DND-41 (cell line): ENCODE measurements around the gene XIRP2.

Source experiments
- ATAC-seq: fragments of 200-7000 bp; cut with Tn5 transposase; 3 replicates; pipeline ENCODE4 v1.9.1; 2021; ENCODE audit warnings: low read depth; ENCODE audit not compliant: insufficient read depth
- DNase-seq: peaks from one replicate; pipeline ENCODE4 v3.0.0-alpha.2; 2020
- H2AFZ ChIP-seq: 2 replicates; pipeline ENCODE4 v1.6.0; 2012; ENCODE audit warnings: low read depth, low read length
- H3K27ac ChIP-seq: 2 replicates; pipeline ENCODE4 v1.5.1; 2012; ENCODE audit warnings: low read length, inconsistent platforms
- H3K27me3 ChIP-seq: fragments of 200-600 bp; sonication (generic); 2 replicates; pipeline ENCODE4 v1.6.0; 2012; ENCODE audit warnings: low read length, mild to moderate bottlenecking, inconsistent platforms; ENCODE audit not compliant: insufficient read depth, poor library complexity
- H3K36me3 ChIP-seq: 2 replicates; pipeline ENCODE4 v1.5.1; 2012; ENCODE audit warnings: low read length, inconsistent platforms; ENCODE audit not compliant: insufficient read depth
- H3K4me1 ChIP-seq: 2 replicates; pipeline ENCODE4 v1.5.1; 2012; ENCODE audit warnings: mild to moderate bottlenecking, low read length; ENCODE audit not compliant: insufficient read depth
- H3K4me2 ChIP-seq: 2 replicates; pipeline ENCODE4 v1.6.0; 2012; ENCODE audit warnings: mild to moderate bottlenecking, moderate library complexity, low read length, inconsistent platforms; ENCODE audit not compliant: insufficient read depth
- H3K4me3 ChIP-seq, 2 experiments: fragments of 200-600 bp in 1 of 2; shearing (Covaris generic) in 1 of 2; 2 replicates each; pipeline ENCODE4 v1.5.1; 2012 to 2016; ENCODE audit warnings: inconsistent platforms in 2 of 2, low read length in 2 of 2, mild to moderate bottlenecking in 2 of 2, low read depth in 1 of 2, moderate library complexity in 1 of 2
- H3K79me2 ChIP-seq: 2 replicates; pipeline ENCODE4 v1.6.0; 2012; ENCODE audit warnings: low read length, inconsistent platforms; ENCODE audit not compliant: insufficient read depth
- H3K9ac ChIP-seq: 2 replicates; pipeline ENCODE4 v1.6.0; 2012; ENCODE audit warnings: low read depth, mild to moderate bottlenecking, inconsistent platforms, low read length, moderate library complexity
- H3K9me3 ChIP-seq: 2 replicates; pipeline ENCODE4 v1.5.1; 2012; ENCODE audit warnings: low read length, moderate library complexity, mild to moderate bottlenecking, inconsistent platforms; ENCODE audit not compliant: insufficient read depth, severe bottlenecking
- H4K20me1 ChIP-seq: 2 replicates; pipeline ENCODE4 v1.6.0; 2012; ENCODE audit warnings: low read length; ENCODE audit not compliant: insufficient read depth
- EZH2 ChIP-seq: IDR thresholded peaks from 3 replicates; pipeline ENCODE4 v1.6.1; 2012; ENCODE audit warnings: borderline replicate concordance, low read depth, mild to moderate bottlenecking, moderate library complexity, low read length, inconsistent platforms; ENCODE audit not compliant: severe bottlenecking
- TF ChIP-seq, protein P1 (sequence below): IDR thresholded peaks from 2 replicates; pipeline ENCODE4 v1.5.1; 2012; ENCODE audit warnings: borderline replicate concordance, low read length, moderate library complexity, mild to moderate bottlenecking; ENCODE audit not compliant: poor library complexity, severe bottlenecking; ENCODE audit errors: extremely low read depth

The XIRP2 gene

DNA sequence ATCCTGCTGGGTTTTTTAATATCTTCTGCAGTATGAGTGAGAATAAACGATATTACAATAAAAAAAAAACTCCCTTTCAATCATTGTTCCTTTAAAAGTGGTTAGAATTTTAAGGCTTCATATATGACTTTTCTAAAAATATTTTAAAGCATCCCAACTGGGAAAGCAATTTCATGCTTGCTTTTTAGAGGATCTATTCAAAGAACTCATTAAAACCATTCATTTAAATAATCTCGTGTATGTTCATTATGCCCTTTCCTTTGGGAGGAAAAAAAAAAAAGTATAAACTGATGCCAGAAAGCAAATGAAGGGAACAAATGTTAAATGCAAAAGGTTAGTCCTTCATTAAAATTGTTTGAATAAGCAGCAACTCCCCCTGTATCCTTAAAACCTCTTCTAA is 81.2 kb downstream of the XIRP2 start:
- ATAC-seq = no peak
- TF ChIP-seq, protein P1, sequence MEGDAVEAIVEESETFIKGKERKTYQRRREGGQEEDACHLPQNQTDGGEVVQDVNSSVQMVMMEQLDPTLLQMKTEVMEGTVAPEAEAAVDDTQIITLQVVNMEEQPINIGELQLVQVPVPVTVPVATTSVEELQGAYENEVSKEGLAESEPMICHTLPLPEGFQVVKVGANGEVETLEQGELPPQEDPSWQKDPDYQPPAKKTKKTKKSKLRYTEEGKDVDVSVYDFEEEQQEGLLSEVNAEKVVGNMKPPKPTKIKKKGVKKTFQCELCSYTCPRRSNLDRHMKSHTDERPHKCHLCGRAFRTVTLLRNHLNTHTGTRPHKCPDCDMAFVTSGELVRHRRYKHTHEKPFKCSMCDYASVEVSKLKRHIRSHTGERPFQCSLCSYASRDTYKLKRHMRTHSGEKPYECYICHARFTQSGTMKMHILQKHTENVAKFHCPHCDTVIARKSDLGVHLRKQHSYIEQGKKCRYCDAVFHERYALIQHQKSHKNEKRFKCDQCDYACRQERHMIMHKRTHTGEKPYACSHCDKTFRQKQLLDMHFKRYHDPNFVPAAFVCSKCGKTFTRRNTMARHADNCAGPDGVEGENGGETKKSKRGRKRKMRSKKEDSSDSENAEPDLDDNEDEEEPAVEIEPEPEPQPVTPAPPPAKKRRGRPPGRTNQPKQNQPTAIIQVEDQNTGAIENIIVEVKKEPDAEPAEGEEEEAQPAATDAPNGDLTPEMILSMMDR = no peak
- TF ChIP-seq EZH2 = no peak

DNA sequence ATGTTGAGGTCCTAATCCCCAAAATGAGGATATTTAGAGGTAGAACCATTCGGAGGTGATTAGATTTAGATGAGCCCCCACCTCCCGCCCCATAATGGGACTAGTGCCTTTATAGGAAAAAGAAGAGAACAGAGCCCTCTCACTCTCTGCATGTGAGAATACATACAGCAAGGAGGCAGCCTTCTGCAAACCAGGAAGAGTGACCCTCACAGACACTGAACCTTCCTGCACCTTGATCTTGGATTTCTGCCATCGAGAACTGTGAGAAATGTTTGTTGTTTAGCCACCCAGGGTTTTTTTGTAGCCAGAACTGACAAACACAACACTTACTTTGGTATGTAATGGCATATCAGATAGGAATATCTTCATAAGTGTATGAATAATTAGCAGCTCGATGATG is 83.7 kb downstream of the XIRP2 start:
- no peak for TF ChIP-seq EZH2
- TF ChIP-seq, protein P1 = no peak
- Histone ChIP-seq H3K4me1 (no peaks in the 10 kb centered on the region), H3K9me3 (no peaks in the 10 kb centered on the region), H4K20me1 (no peaks in the 10 kb centered on the region), H3K79me2 (no peaks in the 10 kb centered on the region), H3K36me3 (no peaks in the 10 kb centered on the region), H3K4me3 (no peak overlapping the region), H3K4me2 (no peak overlapping the region), H3K27ac (no peak overlapping the region), H3K9ac (no peak overlapping the region), H2AFZ (no peak overlapping the region), H3K27me3 (no peaks in the 10 kb centered on the region)
- no peak for ATAC-seq
- DNase-seq = no peak

More for the DNA sequence above, 81.2 kb downstream of the XIRP2 start:
- H3K4me2 ChIP-seq = no peak overlapping the region
- H3K9ac ChIP-seq = no peak overlapping the region
- H3K4me3 ChIP-seq = no peak overlapping the region
- H4K20me1 ChIP-seq = no peaks in the 10 kb centered on the region
- DNase-seq = no peak
- no peaks in the 10 kb centered on the region for H3K36me3 ChIP-seq
- no peaks in the 10 kb centered on the region for H3K79me2 ChIP-seq
- H3K27ac ChIP-seq = no peak overlapping the region
- H3K27me3 ChIP-seq = no peaks in the 10 kb centered on the region
- H2AFZ ChIP-seq = no peak overlapping the region
- no peaks in the 10 kb centered on the region for H3K9me3 ChIP-seq
- no peaks in the 10 kb centered on the region for H3K4me1 ChIP-seq

DNA sequence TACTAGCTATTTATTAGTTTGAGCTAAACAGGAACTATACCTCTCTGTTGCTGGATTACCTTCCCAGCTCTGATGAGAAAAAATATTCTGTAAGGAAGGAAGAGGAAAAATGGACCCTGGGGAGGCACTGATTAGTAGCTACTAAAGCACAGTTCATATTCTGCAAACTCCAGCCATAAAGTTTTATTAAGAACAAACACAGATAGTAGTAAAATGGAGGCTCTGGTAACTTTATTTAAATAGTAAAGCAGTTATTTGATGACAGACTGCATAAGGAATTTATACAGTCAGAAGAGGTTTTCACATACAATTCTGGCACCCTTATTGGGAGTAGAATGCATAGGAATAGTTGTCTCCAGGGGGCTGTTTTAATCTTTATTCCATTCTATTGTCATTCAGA is 84.1 kb downstream of the XIRP2 start:
- H3K9ac ChIP-seq = no peak overlapping the region
- TF ChIP-seq EZH2 = no peak
- TF ChIP-seq, protein P1 = no peak
- no peak overlapping the region for H3K27ac ChIP-seq
- no peaks in the 10 kb centered on the region for H3K9me3 ChIP-seq
- no peaks in the 10 kb centered on the region for H3K4me1 ChIP-seq
- H3K4me3 ChIP-seq = no peak overlapping the region
- no peak for ATAC-seq
- no peaks in the 10 kb centered on the region for H3K79me2 ChIP-seq
- H2AFZ ChIP-seq = no peak overlapping the region
- no peaks in the 10 kb centered on the region for H3K27me3 ChIP-seq
- no peak overlapping the region for H3K4me2 ChIP-seq
- H4K20me1 ChIP-seq = no peaks in the 10 kb centered on the region
- DNase-seq = no peak
- no peaks in the 10 kb centered on the region for H3K36me3 ChIP-seq

DNA sequence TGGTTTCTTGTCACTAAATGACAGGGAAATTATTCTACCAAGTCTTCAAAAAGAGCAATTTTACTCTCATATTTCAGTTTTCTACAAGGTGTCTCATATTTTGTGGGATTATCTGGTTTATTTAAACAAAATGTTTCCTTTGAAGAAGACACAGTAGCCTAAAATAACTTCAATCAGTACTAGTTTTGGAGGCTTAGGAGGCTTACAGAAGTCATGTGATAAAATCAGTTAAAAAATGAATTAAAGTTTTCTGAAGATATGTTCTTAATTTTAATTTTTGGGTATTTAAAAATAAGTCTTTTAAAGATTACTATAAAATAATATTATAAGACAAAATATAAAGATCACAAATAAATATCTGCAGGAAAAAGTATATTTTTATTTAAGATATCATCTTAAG is 95.9 kb downstream of the XIRP2 start:
- no peaks in the 10 kb centered on the region for H4K20me1 ChIP-seq
- H3K4me3 ChIP-seq = no peak overlapping the region
- no peaks in the 10 kb centered on the region for H3K27me3 ChIP-seq
- ATAC-seq (no peak), DNase-seq (no peak)
- H3K27ac ChIP-seq = no peak overlapping the region
- no peak overlapping the region for H3K4me2 ChIP-seq
- H3K9me3 ChIP-seq = no peaks in the 10 kb centered on the region
- no peaks in the 10 kb centered on the region for H3K36me3 ChIP-seq
- no peaks in the 10 kb centered on the region for H3K79me2 ChIP-seq
- TF ChIP-seq EZH2 = no peak
- TF ChIP-seq, protein P1 = no peak
- H3K4me1 ChIP-seq = no peaks in the 10 kb centered on the region
- H2AFZ ChIP-seq = no peak overlapping the region
- H3K9ac ChIP-seq = no peak overlapping the region
